Cardiac muscle cell (in vitro differentiated cells and primary cell): ENCODE data around the gene CHI3L2. TPM values are rescaled to one million over a fixed set of nuclear protein-coding genes. Genes with fewer than 3 reads are reported as not detected.

ENCODE experiments used
- DNase-seq, 2 donors: peaks; one replicate each; pipeline versions ENCODE4 v3.0.0 to v3.0.0-alpha.2; 2010 to 2017; ENCODE audit warnings: low read depth in 1 of 2, low spot score in 1 of 2
- H3K27ac ChIP-seq: fragments of 200-600 bp; sonication (generic); 2 replicates; pipeline ENCODE4 v1.5.1; 2016
- H3K27me3 ChIP-seq: fragments of 200-600 bp; sonication (generic); 2 replicates; pipeline ENCODE4 v1.6.0; 2016; ENCODE audit warnings: control low read depth
- H3K36me3 ChIP-seq: fragments of 200-600 bp; sonication (generic); 2 replicates; pipeline ENCODE4 v1.5.1; 2016; ENCODE audit warnings: control low read depth
- H3K4me1 ChIP-seq: fragments of 200-600 bp; sonication (generic); 2 replicates; pipeline ENCODE4 v1.8.1; 2017; ENCODE audit warnings: low read depth, mild to moderate bottlenecking, mixed run types
- H3K4me3 ChIP-seq: fragments of 200-600 bp; sonication (generic); 2 replicates; pipeline ENCODE4 v1.5.1; 2016; ENCODE audit warnings: mild to moderate bottlenecking
- H3K9me3 ChIP-seq: fragments of 200-600 bp; sonication (generic); 2 replicates; pipeline ENCODE4 v1.5.1; 2017; ENCODE audit warnings: low read depth, mild to moderate bottlenecking, control low read depth
- polyA plus RNA-seq: library from polyadenylated mRNA; unstranded; fragments of >200 nt; fragmentation: Nextera tagmentation; extraction: Ambion mirVana; gene quantifications from 2 replicates; pipeline ENCODE4 v1.2.1, GENCODE V29; 2016
- total RNA-seq: library from RNA; depleted of rRNA; stranded (reverse); fragments of >200 nt; gene quantifications from 2 replicates; pipeline ENCODE4 v1.2.3, GENCODE V29; 2016
- TF ChIP-seq, protein P1 (sequence below): IDR thresholded peaks from 2 replicates; pipeline ENCODE4 v1.5.1; 2012; ENCODE audit warnings: low read depth, mild to moderate bottlenecking, low read length

The CHI3L2 gene
- total and polyA plus RNA-seq, 2 experiments from 2014 or later: 0.50 TPM; not detected in 1

GRCh38 chr1:111199881-111200801 lies 27.4 kb upstream of the CHI3L2 start, which contains the start of gene DENND2D:
TSS of gene DENND2D (minus strand) at chr1:111200646. CDS start at chr1:111200459, 187 bp downstream.
- no peak within 1 kb of the TSS for H3K4me3 ChIP-seq
- H3K27me3 ChIP-seq: peaks cover 34% of the 10 kb centered on the region
- DNase-seq: no peak
- no peak within 1 kb of the TSS for H3K27ac ChIP-seq
- no peaks in the 10 kb centered on the region for H3K36me3 ChIP-seq
- TF ChIP-seq, protein P1, sequence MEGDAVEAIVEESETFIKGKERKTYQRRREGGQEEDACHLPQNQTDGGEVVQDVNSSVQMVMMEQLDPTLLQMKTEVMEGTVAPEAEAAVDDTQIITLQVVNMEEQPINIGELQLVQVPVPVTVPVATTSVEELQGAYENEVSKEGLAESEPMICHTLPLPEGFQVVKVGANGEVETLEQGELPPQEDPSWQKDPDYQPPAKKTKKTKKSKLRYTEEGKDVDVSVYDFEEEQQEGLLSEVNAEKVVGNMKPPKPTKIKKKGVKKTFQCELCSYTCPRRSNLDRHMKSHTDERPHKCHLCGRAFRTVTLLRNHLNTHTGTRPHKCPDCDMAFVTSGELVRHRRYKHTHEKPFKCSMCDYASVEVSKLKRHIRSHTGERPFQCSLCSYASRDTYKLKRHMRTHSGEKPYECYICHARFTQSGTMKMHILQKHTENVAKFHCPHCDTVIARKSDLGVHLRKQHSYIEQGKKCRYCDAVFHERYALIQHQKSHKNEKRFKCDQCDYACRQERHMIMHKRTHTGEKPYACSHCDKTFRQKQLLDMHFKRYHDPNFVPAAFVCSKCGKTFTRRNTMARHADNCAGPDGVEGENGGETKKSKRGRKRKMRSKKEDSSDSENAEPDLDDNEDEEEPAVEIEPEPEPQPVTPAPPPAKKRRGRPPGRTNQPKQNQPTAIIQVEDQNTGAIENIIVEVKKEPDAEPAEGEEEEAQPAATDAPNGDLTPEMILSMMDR: no peak
- H3K4me1 ChIP-seq: no peaks in the 10 kb centered on the region
- H3K9me3 ChIP-seq: no peaks in the 10 kb centered on the region

- peaks cover 40% of the 10 kb centered on the region for H3K27me3 ChIP-seq
- H3K4me1 ChIP-seq: no peaks in the 10 kb centered on the region
- H3K4me3 ChIP-seq: no peak overlapping the region
- H3K9me3 ChIP-seq: no peaks in the 10 kb centered on the region
- DNase-seq: no peak
- H3K36me3 ChIP-seq: no peaks in the 10 kb centered on the region
- no peak overlapping the region for H3K27ac ChIP-seq
- TF ChIP-seq, protein P1: no peak
These were observed 26.7 kb upstream of the CHI3L2 start for GRCh38 chr1:111200802-111201161.

- DNase-seq: no peak
- Histone ChIP-seq H3K36me3 (no peaks in the 10 kb centered on the region), H3K4me3 (no peak overlapping the region), H3K4me1 (no peaks in the 10 kb centered on the region), H3K27ac (no peak overlapping the region), H3K27me3 (peaks cover 47% of the 10 kb centered on the region), H3K9me3 (no peaks in the 10 kb centered on the region)
- TF ChIP-seq, protein P1: no peak
These were observed 26.0 kb upstream of the CHI3L2 start for GRCh38 chr1:111201275-111202090.

- Histone ChIP-seq H3K36me3 (no peaks in the 10 kb centered on the region), H3K9me3 (no peaks in the 10 kb centered on the region), H3K27ac (no peak overlapping the region), H3K27me3 (peaks cover 56% of the 10 kb centered on the region), H3K4me3 (no peak overlapping the region), H3K4me1 (no peaks in the 10 kb centered on the region)
- TF ChIP-seq, protein P1: no peak
- no peak for DNase-seq
These were observed 25.2 kb upstream of the CHI3L2 start for GRCh38 chr1:111202366-111202706.

DNA sequence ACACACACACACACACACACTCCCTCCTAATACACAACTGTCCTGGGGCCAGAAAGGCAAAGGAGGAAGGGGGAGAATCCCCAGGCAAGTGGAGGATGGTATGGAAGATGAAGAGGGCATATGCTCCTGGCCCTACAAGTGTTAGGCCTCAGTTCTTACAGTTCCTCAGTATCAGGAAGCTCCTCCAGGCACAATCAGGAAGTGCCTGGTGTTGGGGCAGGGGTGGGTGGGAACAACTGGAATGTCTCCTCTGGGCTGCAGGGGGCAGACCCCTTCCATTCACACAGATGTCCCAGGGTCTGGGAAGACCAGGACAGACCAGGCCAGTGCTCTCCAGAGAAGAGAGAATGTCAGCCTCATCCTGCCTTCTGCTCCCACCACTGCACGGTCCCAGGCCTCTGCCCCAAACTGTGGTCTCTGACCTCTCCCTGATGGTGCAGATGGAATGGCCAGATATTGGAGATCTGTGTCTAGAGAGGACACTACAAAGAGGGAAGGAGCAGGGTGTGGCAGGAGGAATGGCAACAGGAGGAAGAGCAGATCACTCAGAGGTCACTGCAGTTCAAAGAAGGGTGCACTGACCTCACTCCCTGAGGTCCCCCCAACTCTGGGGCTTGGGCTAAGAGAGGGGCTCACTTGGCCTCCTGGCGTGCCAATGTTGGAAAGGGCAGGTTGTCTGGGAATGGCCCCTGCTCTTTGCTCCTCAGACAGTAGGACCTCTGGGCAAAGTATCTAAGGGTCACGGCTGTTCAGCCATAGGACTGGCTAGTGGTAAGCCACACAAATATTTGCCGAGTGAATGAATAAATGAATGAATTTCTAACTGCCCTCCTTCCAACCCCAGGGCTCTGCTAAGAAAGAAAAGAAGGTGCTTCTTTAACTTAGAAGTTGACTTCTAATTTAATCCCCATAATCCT lies 24.5 kb upstream of the CHI3L2 start:
- TF ChIP-seq, protein P1: no peak
- no peak overlapping the region for H3K4me3 ChIP-seq

More for the DNA sequence above, 24.5 kb upstream of the CHI3L2 start:
- no peak for DNase-seq
- H3K27ac ChIP-seq: no peak overlapping the region
- no peaks in the 10 kb centered on the region for H3K36me3 ChIP-seq
- no peaks in the 10 kb centered on the region for H3K9me3 ChIP-seq
- H3K27me3 ChIP-seq: peaks cover 62% of the 10 kb centered on the region
- H3K4me1 ChIP-seq: no peaks in the 10 kb centered on the region
